ENCODE results near the gene TAS1R2. TPM values are rescaled to one million over a fixed set of nuclear protein-coding genes. Genes with fewer than 3 reads are reported as not detected.

Gene TAS1R2
- polyA plus RNA-seq, 1 of the 3 experiments (the other 2 are of a cell fraction) = not detected

DNA sequence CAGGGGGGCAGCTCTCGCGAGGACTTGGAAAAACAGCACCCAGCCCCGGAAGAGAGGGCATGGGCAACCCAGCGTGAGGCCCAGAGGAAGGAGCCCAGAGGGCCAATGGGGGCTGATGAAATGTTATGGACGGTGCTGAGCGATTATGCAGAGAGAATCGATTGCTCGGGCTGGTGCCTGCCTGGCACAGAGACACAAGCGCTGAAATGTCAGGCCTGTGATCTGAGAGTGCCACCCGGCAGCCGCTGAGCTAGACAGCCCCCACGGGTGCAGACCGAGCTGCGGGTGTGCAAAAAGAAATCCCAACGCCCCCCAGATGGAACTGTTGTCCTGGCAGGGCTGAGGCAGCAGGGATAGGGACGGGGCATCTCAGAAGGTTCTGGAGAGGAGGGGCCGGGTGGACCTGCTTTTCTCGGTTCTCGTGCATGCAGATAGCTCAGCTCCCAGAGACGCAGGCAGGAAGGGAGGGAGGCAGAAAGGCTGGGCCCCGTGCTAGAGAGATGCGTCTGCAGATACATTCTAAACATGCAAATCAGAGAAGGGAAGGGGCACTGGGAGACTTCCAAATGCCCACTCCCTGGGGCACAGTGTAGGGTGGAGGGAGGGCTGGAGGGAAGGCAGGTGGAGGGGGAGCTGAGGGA, 41.5 kb downstream of the TAS1R2 start:
- H3K4me3 ChIP-seq (ENCODE audit: low read depth in 2 of 2, low read length in 1 of 2) = no peak overlapping the region

GRCh38 chr1:18817316-18817715, 42.1 kb downstream of the TAS1R2 start:
- H3K4me3 ChIP-seq (ENCODE audit: low read depth in 2 of 2, low read length in 1 of 2) = no peak overlapping the region
- ChIA-PET POLR2A (interaction anchor here (1.0 kb wide), 1 partner anchor 13 kb away, joined by 3 read pairs; no protein-coding TSS in a partner anchor), CTCF (interaction anchor here (0.9 to 12.1 kb wide), 7 partner anchors 12 to 242 kb away, joined by 3 to 279 read pairs (median 4); no protein-coding TSS in a partner anchor)
- no peaks in the 10 kb centered on the region for H3K9me2 ChIP-seq
- no peak overlapping the region for H2AFZ ChIP-seq (ENCODE audit: low read depth)
- no peaks in the 10 kb centered on the region for H3K79me2 ChIP-seq (ENCODE audit: insufficient read depth)
- no peaks in the 10 kb centered on the region for H3K27me3 ChIP-seq (ENCODE audit: insufficient read depth)
- H3K9me3 ChIP-seq = no peaks in the 10 kb centered on the region
- no peak for DNase-seq
- peaks cover 0 to 6% of the 10 kb centered on the region in 2 experiments; a peak in 1 of 4 replicates for H3K4me1 ChIP-seq (ENCODE audit: control insufficient read depth in 1 of 2, insufficient read depth in 2 of 2, low read depth in 1 of 2, low read length in 1 of 2)
- H3K27ac ChIP-seq (ENCODE audit: low read depth in 2 of 2, low read length in 1 of 2) = no peak overlapping the region
- no peaks in the 10 kb centered on the region for H3K36me3 ChIP-seq (replicated peaks in 1 of 2; ENCODE audit: control insufficient read depth in 1 of 2, insufficient read depth in 2 of 2, low read length in 1 of 2)
- H3K4me2 ChIP-seq = no peak overlapping the region
- TF ChIP-seq CHD2 (IDR thresholded peaks at IDR 0.05; ENCODE audit: low read length, partially characterized antibody) = no peak
- TF ChIP-seq RXRA (IDR thresholded peaks at IDR 0.05; ENCODE audit: borderline replicate concordance, low read depth) = no peak
- TF ChIP-seq NRF1 (IDR thresholded peaks at IDR 0.05; ENCODE audit: low read depth, low read length) = no peak
- no peak for TF ChIP-seq TEAD4 (IDR thresholded peaks at IDR 0.05; ENCODE audit: borderline replicate concordance, insufficient read depth)
- TF ChIP-seq RCOR1 (IDR thresholded peaks at IDR 0.05; ENCODE audit: low read length) = no peak
- TF ChIP-seq EP300 (IDR thresholded peaks at IDR 0.05; ENCODE audit: borderline replicate concordance in 1 of 2, low read depth in 1 of 2, low read length in 1 of 2) = no peak
- TF ChIP-seq, protein P1, sequence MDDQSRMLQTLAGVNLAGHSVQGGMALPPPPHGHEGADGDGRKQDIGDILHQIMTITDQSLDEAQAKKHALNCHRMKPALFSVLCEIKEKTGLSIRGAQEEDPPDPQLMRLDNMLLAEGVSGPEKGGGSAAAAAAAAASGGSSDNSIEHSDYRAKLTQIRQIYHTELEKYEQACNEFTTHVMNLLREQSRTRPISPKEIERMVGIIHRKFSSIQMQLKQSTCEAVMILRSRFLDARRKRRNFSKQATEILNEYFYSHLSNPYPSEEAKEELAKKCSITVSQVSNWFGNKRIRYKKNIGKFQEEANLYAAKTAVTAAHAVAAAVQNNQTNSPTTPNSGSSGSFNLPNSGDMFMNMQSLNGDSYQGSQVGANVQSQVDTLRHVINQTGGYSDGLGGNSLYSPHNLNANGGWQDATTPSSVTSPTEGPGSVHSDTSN (IDR thresholded peaks at IDR 0.05) = no peak
- TF ChIP-seq RFX5 (IDR thresholded peaks at IDR 0.05; ENCODE audit: low read length) = no peak
- TF ChIP-seq ZBTB33 (IDR thresholded peaks at IDR 0.05; ENCODE audit: borderline replicate concordance, low read depth) = no peak
- no peak for TF ChIP-seq YY1 (IDR thresholded peaks at IDR 0.05; ENCODE audit: low read depth)
- whole genome bisulfite sequencing (ENCODE audit: low lambda C conversion rate) = 47% methylated on average over 3 of the region's 3 CpGs
- no peak overlapping the region for H3K9ac ChIP-seq
- no peaks in the 10 kb centered on the region for H4K20me1 ChIP-seq (ENCODE audit: insufficient read depth)
- H3F3A ChIP-seq (replicated peaks; ENCODE audit: insufficient read depth) = no peaks in the 10 kb centered on the region

More for the DNA sequence above, 41.5 kb downstream of the TAS1R2 start:
- Histone ChIP-seq H3K9me2 (no peaks in the 10 kb centered on the region), H3K36me3 (replicated peaks in 1 of 2; ENCODE audit: control insufficient read depth in 1 of 2, insufficient read depth in 2 of 2, low read length in 1 of 2) (no peaks in the 10 kb centered on the region), H3K4me2 (no peak overlapping the region), H3K9me3 (no peaks in the 10 kb centered on the region), H3F3A (replicated peaks; ENCODE audit: insufficient read depth) (no peaks in the 10 kb centered on the region), H2AFZ (ENCODE audit: low read depth) (no peak overlapping the region), H3K79me2 (ENCODE audit: insufficient read depth) (no peaks in the 10 kb centered on the region), H3K27me3 (ENCODE audit: insufficient read depth) (no peaks in the 10 kb centered on the region), H3K27ac (ENCODE audit: low read depth in 2 of 2, low read length in 1 of 2) (no peak overlapping the region), H4K20me1 (ENCODE audit: insufficient read depth) (no peaks in the 10 kb centered on the region), H3K4me1 (ENCODE audit: control insufficient read depth in 1 of 2, insufficient read depth in 2 of 2, low read depth in 1 of 2, low read length in 1 of 2) (peaks cover 0 to 6% of the 10 kb centered on the region in 2 experiments; a peak in 1 of 4 replicates), H3K9ac (no peak overlapping the region)
- peak; percentile 48 for DNase-seq
- ChIA-PET POLR2A (no interaction called here), CTCF (interaction anchor here (0.9 to 12.1 kb wide), 9 partner anchors 7 to 242 kb away, joined by 3 to 279 read pairs (median 6); no protein-coding TSS in a partner anchor)
- TF ChIP-seq NRF1 (IDR thresholded peaks at IDR 0.05; ENCODE audit: low read depth, low read length) (no peak), TCF12 (IDR thresholded peaks at IDR 0.05) (no peak), CTCF (IDR thresholded peaks at IDR 0.05) (no peak), TEAD4 (IDR thresholded peaks at IDR 0.05; ENCODE audit: borderline replicate concordance, insufficient read depth) (no peak), TAF1 (IDR thresholded peaks at IDR 0.05; ENCODE audit: borderline replicate concordance, low read depth, low read length) (no peak), RFX5 (IDR thresholded peaks at IDR 0.05; ENCODE audit: low read length) (no peak), RAD21 (IDR thresholded peaks at IDR 0.05; ENCODE audit: low read length) (no peak), FOXJ3 (CRISPR knock-in tag; IDR thresholded peaks at IDR 0.05) (no peak), GATA2 (CRISPR knock-in tag; IDR thresholded peaks at IDR 0.05) (no peak; the same call in 1 of the 2 replicates), MEF2A (IDR thresholded peaks at IDR 0.05; ENCODE audit: borderline replicate concordance, low read depth) (no peak), EP300 (IDR thresholded peaks at IDR 0.05; ENCODE audit: borderline replicate concordance in 1 of 2, low read depth in 1 of 2, low read length in 1 of 2) (no peak), FOSL2 (IDR thresholded peaks at IDR 0.05; ENCODE audit: borderline replicate concordance, low read depth) (no peak)
- TF ChIP-seq, protein P2, sequence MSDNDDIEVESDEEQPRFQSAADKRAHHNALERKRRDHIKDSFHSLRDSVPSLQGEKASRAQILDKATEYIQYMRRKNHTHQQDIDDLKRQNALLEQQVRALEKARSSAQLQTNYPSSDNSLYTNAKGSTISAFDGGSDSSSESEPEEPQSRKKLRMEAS (IDR thresholded peaks at IDR 0.05; ENCODE audit: low read depth) = no peak
- TF ChIP-seq, protein P3, sequence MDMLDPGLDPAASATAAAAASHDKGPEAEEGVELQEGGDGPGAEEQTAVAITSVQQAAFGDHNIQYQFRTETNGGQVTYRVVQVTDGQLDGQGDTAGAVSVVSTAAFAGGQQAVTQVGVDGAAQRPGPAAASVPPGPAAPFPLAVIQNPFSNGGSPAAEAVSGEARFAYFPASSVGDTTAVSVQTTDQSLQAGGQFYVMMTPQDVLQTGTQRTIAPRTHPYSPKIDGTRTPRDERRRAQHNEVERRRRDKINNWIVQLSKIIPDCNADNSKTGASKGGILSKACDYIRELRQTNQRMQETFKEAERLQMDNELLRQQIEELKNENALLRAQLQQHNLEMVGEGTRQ (IDR thresholded peaks at IDR 0.05; ENCODE audit: borderline replicate concordance, low read depth, low read length) = no peak
- WGBS (ENCODE audit: low lambda C conversion rate) = 34% methylated on average over 21 of the region's 22 CpGs
